ENCODE measurements around the gene DLGAP1. TPM values are rescaled to one million over a fixed set of nuclear protein-coding genes. Genes with fewer than 3 reads are reported as not detected.

The DLGAP1 gene
- total and polyA plus RNA-seq, 2 of the 13 experiments (the other 11 are each of a cell fraction or from before 2014, with no cell fraction given): 0.01 TPM; not detected in 1

DNA sequence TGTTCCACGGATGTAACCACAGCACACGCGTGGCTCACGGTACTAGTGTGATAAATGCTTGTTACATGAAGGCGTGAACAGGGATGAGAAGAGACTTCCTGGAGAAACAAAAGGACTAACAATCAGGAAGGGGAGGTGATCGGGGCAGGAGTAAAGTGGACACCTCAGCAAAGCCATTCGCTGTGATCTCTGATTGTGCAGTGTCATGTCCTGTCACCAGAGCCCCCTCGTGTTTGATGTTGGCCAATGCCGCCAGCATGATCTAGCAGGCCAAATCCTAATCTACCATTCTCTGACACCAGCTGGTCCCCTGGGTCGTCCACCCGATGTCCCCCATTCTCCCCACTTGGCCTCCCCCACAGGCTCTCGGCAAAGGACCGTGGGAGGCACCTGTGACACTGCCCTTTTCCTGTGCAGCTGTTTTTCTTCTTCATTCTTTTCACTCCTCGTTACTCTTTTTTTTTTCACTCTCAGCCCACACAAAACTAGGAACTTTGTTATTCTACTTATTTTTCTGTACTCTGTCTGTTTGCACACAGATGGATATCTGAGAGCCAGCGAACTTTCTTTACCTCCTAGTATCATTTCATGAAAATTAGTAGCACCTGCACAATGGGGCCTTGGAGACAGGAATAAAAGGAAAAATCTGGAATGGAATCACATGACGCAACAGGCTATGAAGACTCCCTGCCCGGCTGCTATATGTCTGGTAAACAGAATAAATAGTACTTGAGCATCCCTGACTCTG is 858.3 kb downstream of the DLGAP1 start (continued):
- TF ChIP-seq ZNF574 (CRISPR knock-in tag; IDR thresholded peaks at IDR 0.05) (peak; percentile 55), SSRP1 (CRISPR knock-in tag; IDR thresholded peaks at IDR 0.05) (peak; percentile 90), DDIT3 (CRISPR knock-in tag; IDR thresholded peaks at IDR 0.05) (no peak), JUND (CRISPR knock-in tag; IDR thresholded peaks at IDR 0.05) (no peak), MEIS1 (CRISPR knock-in tag; IDR thresholded peaks at IDR 0.05; ENCODE audit: borderline replicate concordance) (no peak; the same call in 1 of the 2 replicates), ZNF382 (CRISPR knock-in tag; IDR thresholded peaks at IDR 0.05; ENCODE audit: borderline replicate concordance) (no peak), ZNF501 (CRISPR knock-in tag; IDR thresholded peaks at IDR 0.05) (peak; percentile 22; the same call in 1 of the 2 replicates), ZBTB44 (CRISPR knock-in tag; IDR thresholded peaks at IDR 0.05) (no peak), ZSCAN25 (CRISPR knock-in tag; IDR thresholded peaks at IDR 0.05) (0 out of 2 replicates have a peak, but pooled peaks have one; percentile 25), CBX5 (CRISPR knock-in tag; IDR thresholded peaks at IDR 0.05; ENCODE audit: borderline replicate concordance) (no peak), EEA1 (CRISPR knock-in tag; IDR thresholded peaks at IDR 0.05; ENCODE audit: borderline replicate concordance) (no peak), MXI1 (IDR thresholded peaks at IDR 0.05; ENCODE audit: borderline replicate concordance, low read depth, low read length) (peak; percentile 48; the same call in 1 of the 3 replicates), MLX (CRISPR knock-in tag; IDR thresholded peaks at IDR 0.05) (0 out of 2 replicates have a peak, but pooled peaks have one; percentile 12), REPIN1 (CRISPR knock-in tag; IDR thresholded peaks at IDR 0.05; ENCODE audit: borderline replicate concordance, low read depth) (peak; percentile 66; the same call in 1 of the 2 replicates), DMAP1 (CRISPR knock-in tag; IDR thresholded peaks at IDR 0.05) (no peak), SAP130 (CRISPR knock-in tag; IDR thresholded peaks at IDR 0.05; ENCODE audit: low read depth) (peak; percentile 75), ZNF136 (CRISPR knock-in tag; IDR thresholded peaks at IDR 0.05; ENCODE audit: low read depth) (no peak), TARDBP (CRISPR knock-in tag; IDR thresholded peaks at IDR 0.05) (0 out of 2 replicates have a peak, but pooled peaks have one; percentile 37)
- TF ChIP-seq, protein P1, sequence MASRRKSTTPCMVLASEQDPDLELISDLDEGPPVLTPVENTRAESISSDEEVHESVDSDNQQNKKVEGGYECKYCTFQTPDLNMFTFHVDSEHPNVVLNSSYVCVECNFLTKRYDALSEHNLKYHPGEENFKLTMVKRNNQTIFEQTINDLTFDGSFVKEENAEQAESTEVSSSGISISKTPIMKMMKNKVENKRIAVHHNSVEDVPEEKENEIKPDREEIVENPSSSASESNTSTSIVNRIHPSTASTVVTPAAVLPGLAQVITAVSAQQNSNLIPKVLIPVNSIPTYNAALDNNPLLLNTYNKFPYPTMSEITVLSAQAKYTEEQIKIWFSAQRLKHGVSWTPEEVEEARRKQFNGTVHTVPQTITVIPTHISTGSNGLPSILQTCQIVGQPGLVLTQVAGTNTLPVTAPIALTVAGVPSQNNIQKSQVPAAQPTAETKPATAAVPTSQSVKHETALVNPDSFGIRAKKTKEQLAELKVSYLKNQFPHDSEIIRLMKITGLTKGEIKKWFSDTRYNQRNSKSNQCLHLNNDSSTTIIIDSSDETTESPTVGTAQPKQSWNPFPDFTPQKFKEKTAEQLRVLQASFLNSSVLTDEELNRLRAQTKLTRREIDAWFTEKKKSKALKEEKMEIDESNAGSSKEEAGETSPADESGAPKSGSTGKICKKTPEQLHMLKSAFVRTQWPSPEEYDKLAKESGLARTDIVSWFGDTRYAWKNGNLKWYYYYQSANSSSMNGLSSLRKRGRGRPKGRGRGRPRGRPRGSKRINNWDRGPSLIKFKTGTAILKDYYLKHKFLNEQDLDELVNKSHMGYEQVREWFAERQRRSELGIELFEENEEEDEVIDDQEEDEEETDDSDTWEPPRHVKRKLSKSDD (CRISPR knock-in tag; IDR thresholded peaks at IDR 0.05; ENCODE audit: low read depth): no peak
- TF ChIP-seq, protein P2, sequence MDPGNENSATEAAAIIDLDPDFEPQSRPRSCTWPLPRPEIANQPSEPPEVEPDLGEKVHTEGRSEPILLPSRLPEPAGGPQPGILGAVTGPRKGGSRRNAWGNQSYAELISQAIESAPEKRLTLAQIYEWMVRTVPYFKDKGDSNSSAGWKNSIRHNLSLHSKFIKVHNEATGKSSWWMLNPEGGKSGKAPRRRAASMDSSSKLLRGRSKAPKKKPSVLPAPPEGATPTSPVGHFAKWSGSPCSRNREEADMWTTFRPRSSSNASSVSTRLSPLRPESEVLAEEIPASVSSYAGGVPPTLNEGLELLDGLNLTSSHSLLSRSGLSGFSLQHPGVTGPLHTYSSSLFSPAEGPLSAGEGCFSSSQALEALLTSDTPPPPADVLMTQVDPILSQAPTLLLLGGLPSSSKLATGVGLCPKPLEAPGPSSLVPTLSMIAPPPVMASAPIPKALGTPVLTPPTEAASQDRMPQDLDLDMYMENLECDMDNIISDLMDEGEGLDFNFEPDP (CRISPR knock-in tag; conservative IDR thresholded peaks at IDR 0.05): 0 out of 2 replicates have a peak, but pooled peaks have one; percentile 70

All from HepG2 (cell line).